Psoas muscle (tissue), 8 donors: ENCODE data around the gene MC5R. TPM values are rescaled to one million over a fixed set of nuclear protein-coding genes. Genes with fewer than 3 reads are reported as not detected.

Experiments
- ATAC-seq, 4 donors: fragments of 200-7000 bp; cut with Tn5 transposase; one replicate each; pipeline ENCODE4 v1.9.1; 2020; ENCODE audit warnings: moderate library complexity in 3 of 4, mild to moderate bottlenecking in 2 of 4
- DNase-seq, 2 donors: peaks; one replicate each; pipeline ENCODE4 v3.0.0-alpha.2; 2020
- H3K27ac ChIP-seq: fragments of 200-600 bp; one replicate; pipeline ENCODE4 v1.8.0; 2022
- H3K27me3 ChIP-seq, 3 donors: fragments of 200-600 bp in 1 of 3; one replicate each; pipeline versions ENCODE4 v1.6.1 to v1.8.0; 2013 to 2022; ENCODE audit warnings: low read length in 2 of 3, mild to moderate bottlenecking in 2 of 3, moderate library complexity in 1 of 3; ENCODE audit not compliant: insufficient read depth in 3 of 3
- H3K36me3 ChIP-seq, 2 donors: fragments of 200-600 bp in 1 of 2; one replicate each; pipeline versions ENCODE4 v1.6.1 to v1.8.0; 2013 to 2022; ENCODE audit warnings: low read depth in 1 of 2, mild to moderate bottlenecking in 1 of 2, moderate library complexity in 1 of 2; ENCODE audit not compliant: insufficient read depth in 1 of 2
- H3K4me1 ChIP-seq: fragments of 200-600 bp; one replicate; pipeline ENCODE4 v1.8.0; 2022
- H3K4me3 ChIP-seq: fragments of 200-600 bp; one replicate; pipeline ENCODE4 v1.8.0; 2022; ENCODE audit warnings: mild to moderate bottlenecking
- H3K9me3 ChIP-seq: fragments of 200-600 bp; one replicate; pipeline ENCODE4 v1.8.0; 2022
- CTCF ChIP-seq: fragments of 200-600 bp; IDR thresholded peaks from one replicate; pipeline ENCODE4 v1.8.0; 2022; ENCODE audit warnings: antibody characterized with exemption
- WGBS, 3 donors: extraction: QIAGEN DNeasy Blood & Tissue Kit; methylation state at CpG; one replicate each; pipeline versions ENCODE4 v1.1.6 to v1.1.7; 2013; 5-methylcytosine and 5-hydroxymethylcytosine counted together
- intact Hi-C, 2 donors: fragments of 100-400 bp; cut with DNase I; formaldehyde crosslinking; loops; one replicate each; pipeline versions ENCODE4 v1.11.0 to v1.14.2; 2022
- polyA plus RNA-seq, 3 donors: library from polyadenylated mRNA; stranded (reverse); fragments of 200-250 nt; gene quantifications; one replicate each; pipeline ENCODE4 v1.2.3, GENCODE V29; 2013
- total RNA-seq, 4 donors: library from RNA; stranded (reverse); fragmentation: NEBNext Ultra II Directional in 2 of 4; extraction: Animal tissue kit (Norgen Biotek cat#: 25700) in 2 of 4; gene quantifications; one replicate each; pipeline versions ENCODE4 v1.2.1 to v1.2.4, GENCODE V29; 2021 to 2023
- donor health status: healthy with polysubstance abuse.
- donor health status: DM: no; HTN: no; CAD: no; lungs with moderate emphysema.
- donor health status: Bipolar disorder and iron deficiency.
- donor health status: healthy.
- donor health status: DM: yes; HTN: yes; CAD: no.
- donor health status: DM: no; HTN: no; CAD: no.
- donor health status: DM: no; HTN: no; CAD: no.
- donor health status: DM: yes; HTN: yes; CAD: no.

Gene MC5R
- total and polyA plus RNA-seq, 7 donors, result not detected

GRCh38 chr18:13872373-13872772 is 48.4 kb downstream of the MC5R start:
- Histone ChIP-seq H3K9me3 (no peaks in the 10 kb centered on the region), H3K4me3 (no peak overlapping the region), H3K27ac (no peak overlapping the region), H3K27me3 (peaks cover 0 to 48% (median 6%) of the 10 kb centered on the region in 3 donors), H3K4me1 (no peaks in the 10 kb centered on the region), H3K36me3 (no peaks in the 10 kb centered on the region)
- intact Hi-C loops, result no loop called here
- no peak for DNase-seq
- no peak for ATAC-seq
- 81 to 94% (median 87%) methylated on average over 14 of the region's 14 CpGs for WGBS, 3 donors
- no peak for TF ChIP-seq CTCF

- WGBS, 3 donors, result 63 to 74% (median 64%) methylated on average over 5 of the region's 5 CpGs
- Histone ChIP-seq H3K36me3 (no peaks in the 10 kb centered on the region), H3K27me3 (peaks cover 0 to 46% (median 6%) of the 10 kb centered on the region in 3 donors), H3K27ac (no peak overlapping the region), H3K9me3 (no peaks in the 10 kb centered on the region), H3K4me3 (no peak overlapping the region), H3K4me1 (no peaks in the 10 kb centered on the region)
- ATAC-seq (no peak), DNase-seq (no peak)
- intact Hi-C loops, result no loop called here
- TF ChIP-seq CTCF, result no peak
Observed at GRCh38 chr18:13872932-13873331, 49.0 kb downstream of the MC5R start.

GRCh38 chr18:13874558-13874957 is 50.6 kb downstream of the MC5R start:
- no peak for TF ChIP-seq CTCF
- 81 to 88% (median 87%) methylated on average over 4 of the region's 4 CpGs for WGBS, 3 donors
- H3K27ac ChIP-seq, result no peak overlapping the region
- intact Hi-C loops, result no loop called here
- no peak for ATAC-seq
- peaks cover 0 to 29% (median 5%) of the 10 kb centered on the region in 3 donors for H3K27me3 ChIP-seq
- H3K9me3 ChIP-seq, result no peaks in the 10 kb centered on the region
- no peaks in the 10 kb centered on the region for H3K4me1 ChIP-seq
- no peak overlapping the region for H3K4me3 ChIP-seq
- no peaks in the 10 kb centered on the region for H3K36me3 ChIP-seq
- no peak for DNase-seq

Other genes starting within 250 kb of the MC5R start
- 10 to 100 TPM; 24.7 to 43.1 (median 26.9) TPM for gene FAM210A, start 97.6 kb upstream of the MC5R start, total RNA-seq
- 10 to 100 TPM; 11.4 to 45.8 (median 31.4) TPM for gene FAM210A, start 97.6 kb upstream of the MC5R start, polyA plus RNA-seq
- gene RNMT, start 97.5 kb upstream of the MC5R start, total RNA-seq, result 10 to 100 TPM; 19.2 to 29.2 (median 25.7) TPM
- gene RNMT, start 97.5 kb upstream of the MC5R start, polyA plus RNA-seq, result 10 to 100 TPM; 15.0 to 22.1 (median 20.6) TPM
- gene MC2R, start 91.4 kb downstream of the MC5R start, total RNA-seq, result under 1 TPM in 1 of 4 donors, not detected in 3; 0.48 TPM
- not detected for gene MC2R, start 91.4 kb downstream of the MC5R start, polyA plus RNA-seq